HL-60 (cell line): Measurements from ENCODE around the gene GPS1.

ENCODE experiments used
- REST ChIP-seq: IDR thresholded peaks from 2 replicates; pipeline ENCODE4 v1.6.1; 2012; ENCODE audit warnings: low read depth; ENCODE audit not compliant: insufficient replicate concordance
- TF ChIP-seq, protein P1 (sequence below): IDR thresholded peaks from one replicate; pipeline ENCODE4 v1.5.1; 2011; ENCODE audit warnings: low read length, control low read depth, inconsistent platforms; ENCODE audit not compliant: insufficient read depth

GRCh38 chr17:82009413-82009812 lies 42.3 kb upstream of the GPS1 start:
- TF ChIP-seq, protein P1, sequence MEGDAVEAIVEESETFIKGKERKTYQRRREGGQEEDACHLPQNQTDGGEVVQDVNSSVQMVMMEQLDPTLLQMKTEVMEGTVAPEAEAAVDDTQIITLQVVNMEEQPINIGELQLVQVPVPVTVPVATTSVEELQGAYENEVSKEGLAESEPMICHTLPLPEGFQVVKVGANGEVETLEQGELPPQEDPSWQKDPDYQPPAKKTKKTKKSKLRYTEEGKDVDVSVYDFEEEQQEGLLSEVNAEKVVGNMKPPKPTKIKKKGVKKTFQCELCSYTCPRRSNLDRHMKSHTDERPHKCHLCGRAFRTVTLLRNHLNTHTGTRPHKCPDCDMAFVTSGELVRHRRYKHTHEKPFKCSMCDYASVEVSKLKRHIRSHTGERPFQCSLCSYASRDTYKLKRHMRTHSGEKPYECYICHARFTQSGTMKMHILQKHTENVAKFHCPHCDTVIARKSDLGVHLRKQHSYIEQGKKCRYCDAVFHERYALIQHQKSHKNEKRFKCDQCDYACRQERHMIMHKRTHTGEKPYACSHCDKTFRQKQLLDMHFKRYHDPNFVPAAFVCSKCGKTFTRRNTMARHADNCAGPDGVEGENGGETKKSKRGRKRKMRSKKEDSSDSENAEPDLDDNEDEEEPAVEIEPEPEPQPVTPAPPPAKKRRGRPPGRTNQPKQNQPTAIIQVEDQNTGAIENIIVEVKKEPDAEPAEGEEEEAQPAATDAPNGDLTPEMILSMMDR = no peak
- TF ChIP-seq REST = no peak
